ENCODE results near the gene FRMD1. TPM values are rescaled to one million over a fixed set of nuclear protein-coding genes. Genes with fewer than 3 reads are reported as not detected.
A peak's percentile ranks its signal among the peaks of the same experiment; 100 is the strongest.

The FRMD1 gene
- total RNA-seq, 1 experiment from 2014 or later = not detected

DNA sequence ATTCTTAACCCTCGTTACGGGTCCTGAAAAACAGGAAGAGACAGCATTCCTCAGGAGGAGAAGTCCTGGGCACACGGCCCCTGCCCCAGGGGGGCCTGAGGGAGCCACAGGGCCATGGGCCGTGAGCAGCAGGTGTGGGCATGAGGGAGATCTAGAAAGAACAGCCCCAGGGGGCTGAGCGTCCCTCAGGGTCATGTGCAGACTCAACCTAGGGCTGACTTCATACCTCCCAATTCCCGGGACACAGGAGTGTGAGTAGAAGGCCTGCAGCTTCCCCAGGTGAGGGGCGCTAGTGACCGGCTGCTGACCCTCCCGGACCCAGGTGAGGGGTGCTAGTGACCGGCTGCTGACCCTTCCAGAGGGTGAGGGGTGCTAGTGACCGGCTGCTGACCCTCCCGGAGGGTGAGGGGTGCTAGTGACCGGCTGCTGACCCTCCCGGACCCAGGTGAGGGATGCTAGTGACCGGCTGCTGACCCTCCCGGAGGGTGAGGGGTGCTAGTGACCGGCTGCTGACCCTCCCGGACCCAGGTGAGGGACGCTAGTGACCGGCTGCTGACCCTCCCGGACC is 35.1 kb downstream of the FRMD1 start:
- DNase-seq (ENCODE audit: low read depth) = no peak

- DNase-seq (ENCODE audit: low read depth) = no peak
Observed at GRCh38 chr6:168043193-168043847, 35.7 kb downstream of the FRMD1 start.

DNA sequence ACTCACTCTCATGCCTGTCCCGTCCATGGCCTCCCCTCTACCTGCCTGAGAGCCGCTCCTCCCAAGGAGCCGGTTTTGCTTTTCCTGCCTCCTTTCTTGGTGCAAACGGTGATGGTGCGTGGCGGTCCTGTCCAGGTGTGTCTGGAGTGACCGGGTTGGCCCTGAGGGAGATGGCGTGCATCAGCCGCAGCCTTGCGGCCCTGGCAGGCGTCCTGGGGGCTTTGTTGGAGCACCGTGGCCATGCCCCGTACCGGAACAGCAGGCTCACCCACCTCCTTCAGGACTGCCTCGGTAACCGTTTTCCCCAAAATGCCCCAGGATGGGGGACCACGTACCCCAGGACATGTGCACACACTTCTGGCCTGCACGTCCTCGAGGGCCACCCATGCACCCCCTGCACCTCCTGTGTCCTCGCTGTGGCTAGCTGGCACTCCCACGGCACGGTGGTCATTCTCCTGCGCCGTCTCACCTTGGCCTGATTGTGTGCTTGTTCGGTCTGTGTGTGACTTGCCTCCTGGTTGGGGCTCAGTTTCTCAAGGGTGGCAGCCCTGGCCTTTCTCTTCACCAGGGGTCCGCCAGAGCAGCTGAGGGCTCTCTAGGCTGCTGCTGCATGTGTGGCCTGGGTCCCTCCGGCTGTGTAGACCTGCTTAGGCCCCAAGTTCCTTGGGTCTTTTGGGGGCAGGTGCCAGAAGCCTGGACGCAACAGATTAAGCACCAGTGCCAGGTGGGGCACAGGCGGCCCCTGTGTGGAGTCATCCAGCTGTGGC is 36.4 kb downstream of the FRMD1 start:
- no peak for DNase-seq (ENCODE audit: low read depth)

GRCh38 chr6:168041928-168042327 is 37.1 kb downstream of the FRMD1 start:
- no peak for DNase-seq (ENCODE audit: low read depth)

GRCh38 chr6:168040856-168041496 is 38.0 kb downstream of the FRMD1 start:
- no peak for DNase-seq (ENCODE audit: low read depth)

- no peak for DNase-seq (ENCODE audit: low read depth)
Observed at GRCh38 chr6:168039849-168040248, 39.2 kb downstream of the FRMD1 start.

DNA sequence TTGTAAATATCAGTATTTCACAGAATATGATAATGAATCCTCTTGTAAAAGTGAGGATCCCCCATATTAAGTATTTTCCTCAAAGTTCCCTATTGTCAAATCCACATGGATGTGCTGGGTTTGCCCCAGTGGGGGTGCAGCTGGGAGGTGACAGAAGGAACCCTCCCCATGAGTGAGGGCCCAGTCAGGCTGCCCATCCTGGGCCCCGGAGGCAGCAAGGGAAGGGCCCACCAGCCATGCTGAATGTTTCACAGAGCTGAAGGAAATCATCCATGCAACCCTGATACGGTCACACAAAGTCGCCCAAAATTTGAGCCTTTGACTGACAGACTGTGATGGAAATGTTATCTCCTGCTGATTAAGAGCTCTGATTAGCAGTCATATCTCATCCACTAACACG is 39.7 kb downstream of the FRMD1 start:
- no peak for DNase-seq (ENCODE audit: low read depth)

DNA sequence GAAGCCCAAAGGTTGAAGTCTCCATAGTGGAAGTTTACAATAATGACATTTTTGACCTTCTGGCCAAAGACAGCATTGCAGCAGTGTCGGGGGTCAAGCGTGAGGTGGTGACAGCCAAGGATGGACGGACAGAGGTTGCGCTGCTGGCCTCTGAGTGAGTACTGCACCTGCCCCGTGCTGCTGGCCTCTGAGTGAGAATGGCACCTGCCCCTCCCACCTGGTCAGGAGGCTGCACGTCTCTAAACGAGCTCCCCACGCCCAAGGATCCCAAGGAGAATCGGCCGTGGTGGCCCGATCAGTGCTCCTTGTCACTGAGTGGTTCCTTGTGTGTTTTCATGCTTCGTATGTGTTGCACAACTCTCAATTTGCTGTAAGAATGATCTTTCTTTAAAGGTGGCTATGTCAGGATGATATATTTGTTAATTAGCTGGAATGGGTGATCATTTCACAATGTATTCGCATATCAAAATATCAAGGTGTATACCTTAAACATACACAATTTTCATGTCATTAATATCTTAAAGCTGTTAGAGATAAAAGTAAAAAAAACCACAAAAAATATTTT is 40.4 kb downstream of the FRMD1 start:
- DNase-seq (ENCODE audit: low read depth) = no peak

GRCh38 chr6:168037856-168038255 is 41.2 kb downstream of the FRMD1 start:
- DNase-seq (ENCODE audit: low read depth) = no peak

GRCh38 chr6:168037242-168037641 is 41.8 kb downstream of the FRMD1 start:
- no peak for DNase-seq (ENCODE audit: low read depth)

DNA sequence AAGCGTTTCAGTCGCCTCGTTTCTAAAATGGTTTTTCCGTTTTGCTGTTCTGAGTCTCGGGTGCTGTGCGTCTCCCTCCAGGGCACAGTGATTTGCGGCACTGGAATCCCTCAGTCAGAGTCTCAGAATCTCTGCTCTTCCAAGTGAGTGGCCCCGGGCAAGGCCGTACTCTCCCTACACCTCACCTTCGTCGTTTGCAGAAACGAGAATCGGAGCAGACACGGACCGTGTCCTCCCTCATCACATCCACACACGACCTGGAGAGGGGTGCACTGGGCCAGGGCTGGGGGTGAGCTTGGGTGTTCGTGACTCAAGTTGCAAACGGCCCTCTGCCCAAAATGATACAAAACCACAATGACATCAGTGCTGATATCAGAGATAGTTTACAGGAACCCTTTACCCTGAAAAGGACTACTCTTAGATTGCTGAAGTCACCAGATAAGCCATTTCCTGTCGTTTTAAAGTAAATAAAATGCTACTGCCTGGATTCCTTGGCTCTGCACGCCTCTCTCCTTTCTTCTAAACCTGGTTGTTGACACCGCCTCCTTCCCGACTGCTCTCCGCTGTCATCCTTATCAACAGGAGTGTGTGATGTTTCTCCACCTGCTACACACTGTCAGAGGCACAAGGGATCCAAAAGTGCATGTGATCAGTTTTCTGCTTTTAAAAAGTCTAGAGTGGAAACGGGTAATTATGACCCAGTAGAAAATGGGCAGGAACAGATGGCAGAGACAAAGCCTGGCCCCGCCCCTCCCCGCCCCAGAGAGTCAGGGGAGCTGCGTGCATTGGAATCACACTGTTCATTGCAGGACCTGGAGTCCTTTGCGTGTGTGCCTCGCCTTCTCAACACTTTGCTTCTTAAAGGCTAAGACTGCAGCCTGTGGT is 43.1 kb downstream of the FRMD1 start:
- DNase-seq (ENCODE audit: low read depth) = peak; percentile 49

GRCh38 chr6:168035098-168035660 is 43.8 kb downstream of the FRMD1 start:
- DNase-seq (ENCODE audit: low read depth) = peak; percentile 38

DNA sequence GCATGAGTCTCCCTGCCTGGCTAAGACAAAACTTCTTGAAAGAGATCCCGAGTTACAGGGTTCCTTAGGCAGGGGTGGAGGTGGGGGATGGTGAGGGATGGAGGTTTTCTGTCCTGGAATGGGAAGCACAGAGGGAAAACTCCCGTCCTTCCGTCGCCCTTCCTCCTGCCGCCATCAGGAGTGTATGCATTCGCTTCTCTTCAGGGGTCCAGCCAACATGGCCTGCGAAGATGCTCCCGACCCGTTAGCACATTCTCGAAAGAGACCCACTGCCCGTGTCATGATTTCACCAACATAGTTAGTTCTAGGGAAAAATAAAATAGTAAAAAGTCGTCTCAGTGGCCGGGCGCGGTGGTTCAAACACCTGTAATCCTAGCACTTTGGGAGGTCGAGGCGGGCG is 44.5 kb downstream of the FRMD1 start:
- no peak for DNase-seq (ENCODE audit: low read depth)

GRCh38 chr6:168033791-168034190 is 45.2 kb downstream of the FRMD1 start:
- no peak for DNase-seq (ENCODE audit: low read depth)

DNA sequence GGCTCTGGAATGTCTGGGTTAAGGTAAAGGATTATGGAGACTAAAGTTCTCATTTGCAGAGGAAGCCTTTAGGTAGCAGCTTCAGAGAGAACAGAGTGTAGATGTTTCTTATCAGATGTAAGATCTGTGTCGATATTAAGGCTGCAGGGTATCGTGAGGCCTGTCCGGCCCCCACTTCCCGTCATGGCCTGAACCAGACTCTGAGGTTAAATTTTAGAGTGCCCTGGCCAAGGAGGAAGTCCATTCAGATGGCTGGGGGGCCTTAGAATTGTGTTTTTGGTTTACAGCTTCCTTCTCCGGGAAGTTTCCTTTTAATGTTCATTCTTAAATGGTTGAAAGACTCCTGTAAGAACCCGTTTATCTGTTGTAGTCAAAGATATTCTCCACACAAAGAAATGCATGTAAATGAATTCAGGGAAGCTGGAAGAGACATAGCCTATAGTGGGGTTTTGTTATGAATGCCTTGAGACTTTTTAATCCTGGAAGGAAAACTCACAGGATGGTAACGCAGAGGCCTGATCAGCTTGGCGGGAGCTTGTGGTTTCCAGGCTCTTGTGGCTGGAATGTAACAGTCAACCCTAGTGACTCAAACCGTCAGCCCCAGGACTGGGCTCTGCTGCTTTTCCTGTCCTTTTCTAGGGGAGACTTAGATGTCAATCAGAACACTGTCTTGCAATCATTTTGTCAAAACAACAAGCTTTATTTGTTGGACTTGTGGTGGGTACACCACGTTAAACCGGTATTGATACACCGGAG is 46.8 kb downstream of the FRMD1 start:
- peak; percentile 52 for DNase-seq (ENCODE audit: low read depth)

GRCh38 chr6:168031411-168031971 is 47.5 kb downstream of the FRMD1 start:
- DNase-seq (ENCODE audit: low read depth) = no peak

DNA sequence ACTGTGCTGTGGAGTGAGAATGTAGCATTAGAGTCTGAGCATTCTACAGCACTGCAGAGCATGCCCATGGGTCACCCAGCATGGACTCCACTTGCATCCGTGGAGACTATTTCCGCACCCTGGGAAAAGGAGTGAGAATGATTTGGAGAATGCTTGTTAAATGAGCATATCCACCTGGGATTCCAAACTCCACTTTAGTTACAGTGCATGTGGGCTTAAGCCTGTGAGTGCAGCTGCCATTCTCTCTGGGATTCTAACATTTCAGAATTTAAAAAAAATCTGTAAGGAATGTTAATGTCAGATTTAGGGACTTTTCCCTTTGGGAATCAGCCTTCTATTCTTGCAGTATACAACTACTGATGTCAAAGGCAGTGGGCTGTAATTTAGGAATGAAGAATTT is 48.1 kb downstream of the FRMD1 start:
- no peak for DNase-seq (ENCODE audit: low read depth)

GRCh38 chr6:168030218-168030746 is 48.7 kb downstream of the FRMD1 start:
- DNase-seq (ENCODE audit: low read depth) = no peak

GRCh38 chr6:168029459-168030217 is 49.4 kb downstream of the FRMD1 start:
- no peak for DNase-seq (ENCODE audit: low read depth)

Measured in LHCN-M2 (cell line).